GM12865 (cell line): ENCODE measurements around the gene MFN2.

Experiments
- DNase-seq: peaks from one replicate; pipeline ENCODE4 v3.0.0; 2010; ENCODE audit warnings: low read depth
- H3K4me3 ChIP-seq: 2 replicates; pipeline ENCODE4 v1.5.1; 2011; ENCODE audit warnings: mild to moderate bottlenecking, low read depth, low read length, control low read depth
- TF ChIP-seq, protein P1 (sequence below): IDR thresholded peaks from 2 replicates; pipeline ENCODE4 v1.5.1; 2011; ENCODE audit warnings: low read length, control low read depth, low read depth, inconsistent platforms; ENCODE audit not compliant: insufficient read depth; ENCODE audit errors: missing control alignments

MFN2 gene

GRCh38 chr1:11960715-11961114, 19.5 kb upstream of the MFN2 start:
- DNase-seq = no peak
- TF ChIP-seq, protein P1, sequence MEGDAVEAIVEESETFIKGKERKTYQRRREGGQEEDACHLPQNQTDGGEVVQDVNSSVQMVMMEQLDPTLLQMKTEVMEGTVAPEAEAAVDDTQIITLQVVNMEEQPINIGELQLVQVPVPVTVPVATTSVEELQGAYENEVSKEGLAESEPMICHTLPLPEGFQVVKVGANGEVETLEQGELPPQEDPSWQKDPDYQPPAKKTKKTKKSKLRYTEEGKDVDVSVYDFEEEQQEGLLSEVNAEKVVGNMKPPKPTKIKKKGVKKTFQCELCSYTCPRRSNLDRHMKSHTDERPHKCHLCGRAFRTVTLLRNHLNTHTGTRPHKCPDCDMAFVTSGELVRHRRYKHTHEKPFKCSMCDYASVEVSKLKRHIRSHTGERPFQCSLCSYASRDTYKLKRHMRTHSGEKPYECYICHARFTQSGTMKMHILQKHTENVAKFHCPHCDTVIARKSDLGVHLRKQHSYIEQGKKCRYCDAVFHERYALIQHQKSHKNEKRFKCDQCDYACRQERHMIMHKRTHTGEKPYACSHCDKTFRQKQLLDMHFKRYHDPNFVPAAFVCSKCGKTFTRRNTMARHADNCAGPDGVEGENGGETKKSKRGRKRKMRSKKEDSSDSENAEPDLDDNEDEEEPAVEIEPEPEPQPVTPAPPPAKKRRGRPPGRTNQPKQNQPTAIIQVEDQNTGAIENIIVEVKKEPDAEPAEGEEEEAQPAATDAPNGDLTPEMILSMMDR = no peak
- no peak overlapping the region for H3K4me3 ChIP-seq

DNA sequence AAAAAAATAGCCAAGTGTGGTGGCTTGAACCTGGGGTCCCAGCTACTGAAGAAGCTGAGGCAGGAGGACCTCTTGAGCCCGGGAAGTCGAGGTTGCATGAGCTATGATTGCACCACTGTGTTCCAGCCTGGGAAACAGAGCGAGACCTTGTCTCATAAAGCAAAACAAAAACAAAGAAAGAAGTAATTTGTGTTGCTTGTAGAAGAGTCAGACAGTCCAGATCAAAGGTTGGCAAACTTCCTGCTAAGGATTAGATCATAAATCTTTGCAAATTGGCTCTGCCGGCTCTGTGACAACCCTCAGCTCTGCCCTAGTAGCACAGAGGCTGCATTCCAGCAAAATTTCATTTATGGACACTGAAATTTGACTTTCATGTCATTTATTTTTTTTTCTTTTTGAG, 19.0 kb upstream of the MFN2 start:
- TF ChIP-seq, protein P1 = no peak
- H3K4me3 ChIP-seq = no peak overlapping the region
- DNase-seq = no peak

- no peak overlapping the region for H3K4me3 ChIP-seq
- TF ChIP-seq, protein P1 = no peak
- DNase-seq = no peak
These were observed 16.6 kb upstream of the MFN2 start for GRCh38 chr1:11963622-11964021.

DNA sequence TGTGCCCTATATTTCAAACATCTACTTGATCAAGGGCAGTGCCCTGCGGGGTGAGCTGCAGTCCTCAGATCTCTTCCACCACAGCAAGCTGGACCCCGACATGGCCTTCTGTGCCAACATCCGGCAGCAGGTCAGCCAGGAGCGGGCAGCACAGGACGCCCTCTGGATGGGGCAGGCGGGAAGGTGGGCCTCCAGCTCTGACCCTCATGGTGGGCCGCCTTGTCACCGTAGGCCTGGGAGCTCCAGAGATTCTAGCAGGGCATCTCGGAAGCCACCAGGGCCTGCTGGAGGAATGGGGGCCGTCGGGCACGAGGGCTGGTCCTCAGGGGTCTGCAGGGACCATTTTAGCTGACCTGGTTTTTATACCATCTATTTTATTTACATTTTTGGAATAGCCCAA, 15.6 kb upstream of the MFN2 start:
- DNase-seq = no peak
- TF ChIP-seq, protein P1 = no peak

GRCh38 chr1:11967028-11967547, 13.2 kb upstream of the MFN2 start:
- TF ChIP-seq, protein P1 = peak; percentile 64
- H3K4me3 ChIP-seq = no peak overlapping the region
- peak; percentile 72 for DNase-seq

More for the DNA sequence above, 15.6 kb upstream of the MFN2 start:
- H3K4me3 ChIP-seq = no peak overlapping the region

DNA sequence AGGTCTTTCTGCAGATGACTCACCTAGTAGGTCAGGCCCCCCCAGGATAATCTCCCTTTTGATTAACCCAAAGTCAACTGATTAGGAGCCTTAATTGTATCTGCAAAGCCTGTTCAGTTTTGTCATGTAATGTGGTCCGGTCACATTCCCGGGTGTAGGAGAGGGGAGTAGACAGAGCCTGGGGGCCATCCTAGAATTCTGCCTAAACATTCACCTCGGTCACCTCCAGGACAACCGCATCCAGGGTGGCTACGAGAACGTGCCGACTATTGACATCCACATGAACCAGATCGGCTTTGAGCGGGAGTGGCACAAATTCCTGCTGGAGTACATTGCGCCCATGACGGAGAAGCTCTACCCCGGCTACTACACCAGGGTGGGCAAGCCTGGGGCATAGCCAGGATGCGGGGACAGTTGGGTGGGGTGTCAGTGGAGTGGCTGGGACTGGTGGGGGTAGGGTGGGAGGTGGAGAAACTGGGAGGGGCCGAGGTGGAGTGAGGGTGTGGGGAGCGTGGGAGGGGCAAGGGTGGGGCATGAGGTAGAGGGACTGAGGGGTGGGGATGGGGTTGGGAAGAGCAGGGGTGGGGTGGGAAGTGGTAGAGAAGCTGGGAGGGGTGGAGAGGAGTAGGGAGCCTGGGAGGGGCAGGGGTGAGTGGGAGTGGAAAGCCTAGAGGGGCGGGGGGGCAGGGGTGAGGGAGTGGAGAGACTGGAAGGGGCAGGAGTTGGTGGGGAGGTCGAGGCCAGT, 9.6 kb upstream of the MFN2 start:
- DNase-seq = no peak
- TF ChIP-seq, protein P1 = no peak
- H3K4me3 ChIP-seq = no peak overlapping the region

DNA sequence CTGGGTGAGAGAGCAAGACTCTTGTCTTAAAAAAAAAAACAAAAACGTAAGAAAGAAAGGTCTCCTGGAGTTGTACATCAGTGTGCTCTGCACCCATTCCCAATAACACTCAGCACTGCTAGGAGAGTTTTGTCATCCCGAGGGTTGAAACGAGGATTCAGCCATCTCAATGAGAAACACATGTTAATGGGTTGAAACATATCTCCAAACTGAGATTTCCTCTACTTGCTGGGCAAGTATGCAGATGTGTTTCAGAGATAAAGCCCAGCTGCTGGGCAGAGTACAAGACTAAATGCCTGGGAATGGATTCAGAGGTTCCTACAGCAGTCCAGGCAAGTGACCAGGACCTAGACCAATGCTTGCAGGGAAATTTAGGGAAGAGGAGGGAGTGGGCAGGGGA, 2.6 kb upstream of the MFN2 start:
- H3K4me3 ChIP-seq = no peak overlapping the region
- TF ChIP-seq, protein P1 = no peak
- DNase-seq = no peak
